Cortex of kidney (tissue), 1 donor: ENCODE measurements around the gene PDE4D.

ENCODE experiments used
- DNase-seq: peaks from one replicate; lab custom pipeline; 2025; lab: John Stamatoyannopoulos, UW

The PDE4D gene

DNA sequence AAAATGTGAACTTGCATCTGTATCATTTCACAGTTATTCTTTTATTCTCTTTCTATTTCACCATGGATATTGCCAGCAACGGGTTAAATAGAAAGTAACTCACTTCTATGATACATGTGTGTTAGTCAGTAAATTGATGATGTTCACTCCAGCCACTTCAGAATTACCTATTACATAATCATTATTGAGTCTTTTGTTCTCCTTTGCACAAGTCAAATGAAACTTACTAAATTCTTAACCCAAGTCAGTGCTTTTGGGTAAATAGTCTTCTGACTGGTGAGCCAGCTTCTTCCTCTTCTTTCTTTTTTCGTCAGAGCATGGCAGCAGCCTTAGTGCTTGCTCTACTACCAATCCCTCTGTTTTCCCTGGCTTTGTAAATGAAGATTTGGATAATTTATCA lies 966.3 kb downstream of the PDE4D start:
- DNase-seq = no peak

DNA sequence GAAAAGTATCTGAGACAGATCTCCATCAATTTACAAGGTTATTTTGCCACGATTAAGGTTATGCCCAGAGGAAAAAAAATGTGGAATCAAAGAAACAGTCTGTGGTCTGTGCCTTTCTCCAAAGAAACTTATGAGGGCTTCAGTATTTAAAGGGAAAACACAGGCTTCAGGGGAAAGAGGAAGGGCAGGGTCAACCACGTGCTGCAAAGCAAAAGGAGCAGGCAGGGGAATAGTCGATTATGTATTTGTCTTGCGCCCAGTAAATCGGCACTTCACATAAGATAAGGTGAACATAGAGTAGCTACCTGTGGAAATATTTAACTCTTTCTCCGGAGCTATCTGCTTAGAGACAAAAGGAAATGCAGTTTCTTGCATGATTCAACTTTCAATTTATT lies 967.0 kb downstream of the PDE4D start:
- DNase-seq = no peak

DNA sequence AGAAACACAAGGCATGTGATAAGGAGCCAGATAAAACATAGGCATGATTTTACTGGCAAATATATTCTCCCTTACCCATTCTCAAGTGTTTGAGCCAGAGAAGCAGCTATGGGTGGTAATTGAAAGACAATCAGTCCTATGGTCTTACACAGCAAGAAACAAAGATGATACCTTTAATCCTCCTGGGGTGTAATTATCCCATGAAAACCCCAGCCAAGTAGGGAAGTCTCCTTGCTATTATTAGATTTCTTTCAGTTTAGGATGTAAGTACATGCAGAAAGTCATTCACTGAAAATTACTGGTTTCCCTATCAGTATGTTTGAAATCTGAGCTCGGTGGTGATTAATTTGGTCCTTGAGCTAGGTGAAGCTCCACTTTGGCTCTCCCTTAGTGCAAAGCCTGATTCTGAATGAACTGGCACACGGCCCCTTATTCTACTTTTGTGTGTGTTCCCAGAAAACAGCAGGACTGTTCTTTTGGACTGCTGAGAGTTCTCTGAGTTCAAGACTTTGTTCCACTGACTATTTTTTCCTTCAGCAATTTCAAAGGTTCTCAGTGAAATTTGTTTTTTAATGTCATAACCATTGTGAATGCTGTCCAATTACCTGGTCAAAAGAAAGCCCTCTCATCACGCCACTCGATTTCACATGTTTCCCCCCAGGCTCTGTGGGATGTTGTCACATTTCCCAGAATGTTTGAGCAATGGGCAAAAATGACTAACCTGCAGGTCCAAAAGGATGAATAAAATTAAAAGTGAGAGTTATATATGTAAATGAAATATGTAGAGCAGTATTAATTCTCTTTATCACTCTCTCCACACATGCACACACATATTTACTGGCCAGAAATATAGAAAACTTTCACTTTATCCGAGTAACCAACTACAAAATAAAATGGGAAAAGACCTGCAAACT lies 967.6 kb downstream of the PDE4D start:
- no peak for DNase-seq

DNA sequence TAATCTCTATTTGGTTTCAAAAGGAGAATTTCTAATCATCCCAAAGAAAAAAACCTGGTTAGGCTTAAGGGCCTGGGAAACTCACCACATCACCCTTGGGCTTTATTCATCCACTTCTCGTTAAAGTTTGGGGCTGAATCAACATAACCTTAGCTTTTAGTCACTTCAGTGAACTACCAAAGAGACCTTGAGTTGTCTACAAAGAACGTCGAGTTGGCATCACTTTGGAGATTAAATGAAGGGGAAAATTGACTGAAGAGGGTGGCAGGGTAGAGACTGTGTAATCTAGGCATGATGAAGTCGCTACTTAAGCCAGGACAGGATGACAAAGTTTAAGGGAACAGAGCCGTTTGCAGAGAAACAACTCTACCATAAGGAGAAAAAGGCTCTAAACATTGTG lies 969.2 kb downstream of the PDE4D start:
- no peak for DNase-seq

DNA sequence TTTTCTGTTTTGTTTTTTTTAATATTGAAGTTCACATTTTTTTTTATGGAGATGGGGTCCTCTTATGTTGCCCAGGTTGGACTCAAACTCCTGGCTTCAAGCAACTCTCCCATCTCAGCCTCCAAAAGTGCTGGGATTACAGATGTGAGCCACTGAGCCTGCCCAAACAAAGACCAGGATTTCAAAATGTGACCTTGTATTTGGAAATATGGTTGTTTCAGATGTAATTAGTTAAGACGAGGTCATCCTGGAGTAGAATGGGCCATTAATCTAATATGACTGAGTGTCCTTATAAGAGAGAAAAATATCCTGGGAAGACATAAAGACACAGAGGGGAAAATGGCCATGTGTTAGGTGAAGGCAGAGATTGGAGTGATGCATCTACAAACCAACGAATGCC lies 970.2 kb downstream of the PDE4D start:
- DNase-seq = no peak

DNA sequence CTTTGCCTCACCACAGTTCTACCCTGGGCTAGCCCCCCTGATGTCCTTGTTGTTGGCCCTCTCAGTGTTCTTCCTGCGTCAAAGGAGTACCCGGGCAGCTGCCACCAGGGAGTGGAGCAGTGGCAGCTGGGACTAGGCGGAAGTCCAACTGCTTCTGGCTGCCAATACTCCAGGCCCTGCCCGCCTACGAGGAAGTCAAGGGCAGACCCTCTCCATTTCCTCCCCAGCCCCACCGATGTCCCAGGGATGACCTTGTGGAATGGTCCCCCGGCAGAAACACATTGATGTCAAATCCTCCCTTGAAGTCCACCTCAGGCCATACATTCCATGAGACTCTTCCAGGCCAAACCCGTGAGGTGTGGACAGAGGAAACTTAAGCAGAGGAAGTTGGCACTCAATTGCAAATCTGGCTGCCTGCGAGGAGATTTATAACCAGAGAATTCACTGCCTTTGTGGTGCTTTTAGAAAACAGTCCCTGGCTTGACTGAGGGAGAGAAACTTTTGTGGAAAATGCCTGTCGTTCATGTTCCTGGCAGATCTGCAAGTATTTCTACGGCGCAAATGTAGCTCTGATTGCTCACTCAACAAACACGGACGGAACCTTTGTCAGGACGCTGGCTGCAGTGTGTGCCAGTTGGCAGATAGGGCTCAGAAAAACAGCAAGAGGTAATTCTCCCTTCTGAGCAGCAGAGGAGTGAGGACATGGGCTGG lies 970.9 kb downstream of the PDE4D start:
- DNase-seq = no peak

DNA sequence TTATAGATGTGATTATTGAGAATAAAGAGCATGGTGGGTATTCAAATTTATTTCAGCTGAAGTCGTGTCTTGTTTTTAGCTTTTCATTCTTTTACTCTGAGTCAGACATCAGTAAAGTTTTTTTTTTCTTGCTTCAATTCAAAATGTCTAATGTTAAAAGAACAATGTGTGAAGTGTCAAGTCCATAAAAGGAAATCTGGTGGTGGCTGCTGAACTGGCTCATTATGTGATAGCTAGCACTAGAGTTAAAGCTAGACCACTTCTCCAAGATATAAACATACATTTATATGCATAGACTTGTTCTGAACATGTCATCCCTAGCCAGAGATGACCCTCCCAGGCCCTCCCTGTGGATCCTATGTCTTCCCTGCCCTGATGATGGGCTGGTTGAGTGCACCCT lies 972.4 kb downstream of the PDE4D start:
- DNase-seq = no peak

DNA sequence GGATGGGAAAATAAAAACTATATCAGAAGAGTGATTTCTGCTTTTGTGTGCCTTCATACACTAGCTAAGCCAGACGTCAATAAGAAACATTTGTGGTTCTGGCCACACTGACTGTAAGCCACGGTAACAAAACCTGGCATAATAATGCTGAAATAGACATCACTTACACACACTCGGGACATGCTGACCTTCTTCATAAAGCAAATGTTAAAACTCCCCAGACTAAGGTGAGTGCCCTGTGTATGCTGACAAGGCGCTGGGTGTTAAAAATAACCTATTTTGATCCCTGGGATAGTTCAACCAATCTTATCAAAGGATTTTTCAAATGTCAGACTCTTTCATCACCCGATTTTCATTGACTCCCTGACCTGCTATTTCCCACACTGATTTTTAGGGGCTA lies 973.7 kb downstream of the PDE4D start:
- DNase-seq = no peak
